HG03135 (cell line): Measurements from ENCODE around the gene FRAS1.
"Not testable (repeated sequence)": the region's sequence is repeated elsewhere in the genome, so short reads cannot be mapped to it uniquely, and the experiment has no call there.

Source experiments
- ATAC-seq: cut with Tn5 transposase; IDR thresholded peaks from one replicate; pipeline ENCODE4 v1.9.1; 2021; ENCODE audit warnings: mild to moderate bottlenecking, moderate library complexity; ENCODE audit not compliant: unreplicated experiment

Gene FRAS1

GRCh38 chr4:78099058-78099457, 41.9 kb downstream of the FRAS1 start:
- ATAC-seq = no peak

- no peak for ATAC-seq
Measured at GRCh38 chr4:78100060-78100459, 42.9 kb downstream of the FRAS1 start.

- no peak for ATAC-seq
Measured at GRCh38 chr4:78119698-78120097, 62.6 kb downstream of the FRAS1 start.

GRCh38 chr4:78120144-78120880, 63.2 kb downstream of the FRAS1 start:
- no peak for ATAC-seq

- ATAC-seq = no peak
Measured at GRCh38 chr4:78121338-78121904, 64.3 kb downstream of the FRAS1 start.

- ATAC-seq = not testable (repeated sequence)
Measured at GRCh38 chr4:78125834-78126331, 68.8 kb downstream of the FRAS1 start.

- no peak for ATAC-seq
Measured at GRCh38 chr4:78129383-78130108, 72.4 kb downstream of the FRAS1 start.

- ATAC-seq = no peak
Measured at GRCh38 chr4:78131403-78131802, 74.3 kb downstream of the FRAS1 start.

GRCh38 chr4:78136109-78137081, 79.3 kb downstream of the FRAS1 start:
- ATAC-seq = no peak

- ATAC-seq = no peak
Measured at GRCh38 chr4:78137532-78137931, 80.4 kb downstream of the FRAS1 start.

- no peak for ATAC-seq
Measured at GRCh38 chr4:78138252-78138651, 81.1 kb downstream of the FRAS1 start.

- no peak for ATAC-seq
Measured at GRCh38 chr4:78143634-78144033, 86.5 kb downstream of the FRAS1 start.

GRCh38 chr4:78145008-78145407, 87.9 kb downstream of the FRAS1 start:
- ATAC-seq = no peak

- ATAC-seq = no peak
Measured at GRCh38 chr4:78145622-78146021, 88.5 kb downstream of the FRAS1 start.

- no peak for ATAC-seq
Measured at GRCh38 chr4:78149751-78150542, 92.8 kb downstream of the FRAS1 start.

GRCh38 chr4:78150543-78150864, 93.4 kb downstream of the FRAS1 start:
- ATAC-seq = no peak

GRCh38 chr4:78152795-78153194, 95.7 kb downstream of the FRAS1 start:
- no peak for ATAC-seq

GRCh38 chr4:78154972-78155590, 98.0 kb downstream of the FRAS1 start:
- ATAC-seq = no peak

- ATAC-seq = no peak
Measured at GRCh38 chr4:78155616-78156105, 98.5 kb downstream of the FRAS1 start.
